Measurements from ENCODE around the gene SRPK3. TPM values are rescaled to one million over a fixed set of nuclear protein-coding genes. Genes with fewer than 3 reads are reported as not detected.

The SRPK3 gene
- total and polyA plus RNA-seq, 2 donors (not counting 3 experiments of a cell fraction or from before 2014, with no cell fraction given) = 0.25 to 0.40 TPM

GRCh38 chrX:153818571-153819383 is 37.9 kb downstream of the SRPK3 start:
- Histone ChIP-seq H3K4me2 (ENCODE audit: insufficient read depth, low read length) (peak overlapping the region; percentile 42), H3K9me1 (replicated peaks; ENCODE audit: control insufficient read depth, extremely low read depth, insufficient read depth, low read length) (no peaks in the 10 kb centered on the region), H3K9me3 (replicated peaks; ENCODE audit: control insufficient read depth, insufficient read depth, low read length) (no peaks in the 10 kb centered on the region), H3K79me2 (ENCODE audit: control insufficient read depth, insufficient read depth, low read length) (no peaks in the 10 kb centered on the region), H3K36me3 (ENCODE audit: control insufficient read depth in 2 of 2, extremely low read depth in 1 of 2, insufficient read depth in 2 of 2, low read length in 2 of 2) (no peaks in the 10 kb centered on the region), H2AFZ (ENCODE audit: low read depth, low read length) (peak overlapping the region; percentile 54), H3K27me3 (ENCODE audit: control insufficient read depth in 2 of 2, insufficient read depth in 2 of 2, low read length in 2 of 2) (no peaks in the 10 kb centered on the region), H3K27ac (ENCODE audit: insufficient read depth, low read depth, low read length) (no peak overlapping the region), H3K4me3 (replicated peaks in 1 of 3; ENCODE audit: insufficient read depth in 1 of 3, low read depth in 1 of 3, low read length in 3 of 3) (peak overlapping the region in 1 of 3 experiments; percentile 35), H4K20me1 (replicated peaks; ENCODE audit: control insufficient read depth, extremely low read depth, insufficient read depth, low read length) (no peaks in the 10 kb centered on the region), H3K4me1 (ENCODE audit: control insufficient read depth, extremely low read depth, insufficient read depth, low read length) (peaks cover 4% of the 10 kb centered on the region), H3K9ac (replicated peaks; ENCODE audit: extremely low read depth, insufficient read depth, low read length) (no peak overlapping the region)
- FAIRE-seq (peak; percentile 57), DNase-seq (ENCODE audit: low read depth, low spot score) (peak; percentile 23)
- no TSS peak for BruUV-seq (replicated peaks)
- POLR2A ChIA-PET = no interaction called here
- no peak for TF ChIP-seq JUN (IDR thresholded peaks at IDR 0.05; ENCODE audit: borderline replicate concordance, insufficient read depth, insufficient read length, low read depth)
- TF ChIP-seq POLR2AphosphoS5 (IDR thresholded peaks at IDR 0.05; ENCODE audit: insufficient read depth, low read depth, low read length) = no peak
- no peak for TF ChIP-seq GATA2 (IDR thresholded peaks at IDR 0.05; ENCODE audit: insufficient read depth, insufficient read length, low read depth, low read length)
- no peak for TF ChIP-seq MYC (IDR thresholded peaks at IDR 0.05; ENCODE audit: low read depth, low read length)
- TF ChIP-seq EZH2 (IDR thresholded peaks at IDR 0.05; ENCODE audit: borderline replicate concordance, low read depth, low read length, severe bottlenecking) = no peak
- no peak for TF ChIP-seq CTCF (IDR thresholded peaks at IDR 0.05; ENCODE audit: extremely low read depth in 1 of 2, insufficient read depth in 1 of 2, low read depth in 1 of 2, low read length in 2 of 2)
- TF ChIP-seq, protein P1, sequence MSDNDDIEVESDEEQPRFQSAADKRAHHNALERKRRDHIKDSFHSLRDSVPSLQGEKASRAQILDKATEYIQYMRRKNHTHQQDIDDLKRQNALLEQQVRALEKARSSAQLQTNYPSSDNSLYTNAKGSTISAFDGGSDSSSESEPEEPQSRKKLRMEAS (IDR thresholded peaks at IDR 0.05; ENCODE audit: insufficient read depth, insufficient read length) = no peak
- TF ChIP-seq POLR2A (IDR thresholded peaks at IDR 0.05; ENCODE audit: low read depth, low read length) = no peak
- TF ChIP-seq FOS (IDR thresholded peaks at IDR 0.05; ENCODE audit: borderline replicate concordance, insufficient read depth, low read length) = no peak
- CTCF ChIA-PET = interaction anchor here (0.6 to 1.0 kb wide), 3 partner anchors 8 to 130 kb away, joined by 3 to 4 read pairs (median 4); no protein-coding TSS in a partner anchor
- dilution Hi-C loops (cut with MboI; ENCODE audit: extremely low pct_ligation_motif_present, low sequenced_read_pairs) = no loop called here
- intact Hi-C loops (cut with micrococcal nuclease) = loop anchor here (10.0 kb wide), 1 partner anchor 66 kb away; the partner anchor contains the start of gene L1CAM

Measured in endothelial cell of umbilical vein (primary cell).